GM12878 (cell line): ENCODE measurements around the gene MYH10. TPM values are rescaled to one million over a fixed set of nuclear protein-coding genes. Genes with fewer than 3 reads are reported as not detected.

Experiments used
- ATAC-seq: fragments of 200-7000 bp; cut with Tn5 transposase; 3 replicates; pipeline ENCODE4 v1.9.1; 2020; ENCODE audit warnings: mild to moderate bottlenecking, moderate library complexity
- BruUV-seq: library from RNA; stranded (reverse); fragments of 400-500 nt; replicated peaks from 2 replicates; lab custom pipeline; 2021; lab: Mats Ljungman, UMichigan
- CTCF ChIA-PET: fragments of 300-600 bp; sonication (Branson Sonifier 250); formaldehyde crosslinking; extraction: SDS; loops from one replicate; lab custom pipeline; 2021; ENCODE audit warnings: inconsistent platforms; lab: Yijun Ruan, JAX
- POLR2A ChIA-PET: fragments of 350-600 bp; formaldehyde crosslinking; extraction: SDS; loops from one replicate; lab custom pipeline; 2021; ENCODE audit warnings: inconsistent platforms; lab: Charles Lee
- RAD21 ChIA-PET: fragments of 300-600 bp; sonication (Branson Sonifier 250); formaldehyde crosslinking; loops from one replicate; lab custom pipeline; 2023; ENCODE audit warnings: antibody characterized with exemption; ENCODE audit not compliant: unreplicated experiment; lab: Charles Lee
- SMC1A ChIA-PET: fragments of 300-600 bp; sonication (Branson Sonifier 250); formaldehyde crosslinking; loops from one replicate; lab custom pipeline; 2023; ENCODE audit not compliant: unreplicated experiment, uncharacterized antibody; lab: Charles Lee
- DNase-seq: peaks from one replicate; pipeline ENCODE4 v3.0.0-alpha.2; 2011; ENCODE audit warnings: low read depth, low spot score
- FAIRE-seq: peaks from 3 replicates; lab custom pipeline; 2011; peaks lifted over from hg19 to GRCh38; lab: Jason Lieb, UNC
- H2AFZ ChIP-seq: 2 replicates; pipeline ENCODE4 v1.6.0; 2011; ENCODE audit warnings: low read depth, low read length, control low read depth; ENCODE audit not compliant: control insufficient read depth
- H3K27ac ChIP-seq: 2 replicates; pipeline ENCODE4 v1.5.1; 2011; ENCODE audit warnings: control low read depth; ENCODE audit not compliant: control insufficient read depth, insufficient read depth
- H3K27me3 ChIP-seq, 2 experiments: replicated peaks in 1 of 2; 2 replicates each; pipeline versions ENCODE4 v1.6.0 to v1.6.1; 2011; ENCODE audit warnings: low read length in 1 of 2; ENCODE audit not compliant: control insufficient read depth in 2 of 2, insufficient read depth in 2 of 2
- H3K36me3 ChIP-seq, 2 experiments: 2 replicates each; pipeline ENCODE4 v1.5.1; 2011; ENCODE audit warnings: low read length in 1 of 2; ENCODE audit not compliant: control insufficient read depth in 2 of 2, insufficient read depth in 2 of 2
- H3K4me1 ChIP-seq: 2 replicates; pipeline ENCODE4 v1.6.1; 2011; ENCODE audit warnings: mild to moderate bottlenecking, low read length, moderate library complexity, mixed read lengths; ENCODE audit not compliant: control insufficient read depth, insufficient read depth
- H3K4me2 ChIP-seq: 2 replicates; pipeline ENCODE4 v1.6.0; 2011; ENCODE audit warnings: control low read depth; ENCODE audit not compliant: control insufficient read depth, insufficient read depth
- H3K4me3 ChIP-seq: fragments of 200-600 bp; sonication (generic); 2 replicates; pipeline ENCODE4 v1.5.1; 2016
- H3K79me2 ChIP-seq: 2 replicates; pipeline ENCODE4 v1.6.0; 2011; ENCODE audit warnings: low read length; ENCODE audit not compliant: control insufficient read depth, insufficient read depth
- H3K9ac ChIP-seq: 2 replicates; pipeline ENCODE4 v1.8.0; 2011; ENCODE audit warnings: low read length, control low read depth, mixed read lengths; ENCODE audit not compliant: control insufficient read depth, insufficient read depth
- H3K9me3 ChIP-seq: replicated peaks from 3 replicates; pipeline ENCODE4 v1.5.1; 2011; ENCODE audit warnings: mild to moderate bottlenecking, low read length; ENCODE audit not compliant: control insufficient read depth, insufficient read depth
- H4K20me1 ChIP-seq: 2 replicates; pipeline ENCODE4 v1.6.0; 2011; ENCODE audit not compliant: control insufficient read depth, insufficient read depth
- EED ChIP-seq: sonication (generic); IDR thresholded peaks from 2 replicates; pipeline ENCODE4 v1.6.1; 2016; ENCODE audit warnings: antibody characterized with exemption, low read depth
- EZH2 ChIP-seq: IDR thresholded peaks from 2 replicates; pipeline ENCODE4 v1.6.1; 2012; ENCODE audit warnings: low read depth, mild to moderate bottlenecking, control low read depth, inconsistent platforms, low read length, borderline replicate concordance; ENCODE audit not compliant: control insufficient read depth
- FOXM1 ChIP-seq: IDR thresholded peaks from 2 replicates; pipeline ENCODE4 v1.6.1; 2012; ENCODE audit warnings: low read depth, mild to moderate bottlenecking, inconsistent platforms, low read length, moderate library complexity
- IRF5 ChIP-seq: fragments of 450-650 bp; IDR thresholded peaks from 2 replicates; pipeline ENCODE4 v1.6.1; 2017; ENCODE audit warnings: borderline replicate concordance
- PML ChIP-seq: IDR thresholded peaks from 2 replicates; pipeline ENCODE4 v1.6.1; 2012; ENCODE audit warnings: low read length, inconsistent platforms
- POLR2AphosphoS5 ChIP-seq: IDR thresholded peaks from 2 replicates; pipeline ENCODE4 v1.6.1; 2011; ENCODE audit warnings: mild to moderate bottlenecking, low read length, inconsistent platforms
- REST ChIP-seq: IDR thresholded peaks from 2 replicates; pipeline ENCODE4 v1.6.1; 2012; ENCODE audit warnings: mild to moderate bottlenecking, low read depth, low read length
- RFX5 ChIP-seq: IDR thresholded peaks from 2 replicates; pipeline ENCODE4 v1.6.1; 2011; ENCODE audit warnings: low read depth, low read length, improper control_type of control experiment
- SPI1 ChIP-seq: IDR thresholded peaks from 2 replicates; pipeline ENCODE4 v1.6.1; 2011; ENCODE audit warnings: low read depth, mild to moderate bottlenecking, low read length, moderate library complexity, borderline replicate concordance; ENCODE audit not compliant: insufficient read depth
- SREBF2 ChIP-seq: IDR thresholded peaks from 2 replicates; pipeline ENCODE4 v1.6.1; 2012; ENCODE audit warnings: mild to moderate bottlenecking, low read length
- SRF ChIP-seq, 2 experiments: IDR thresholded peaks; 2 replicates each; pipeline ENCODE4 v1.6.1; 2011; ENCODE audit warnings: low read depth in 2 of 2, low read length in 2 of 2, mild to moderate bottlenecking in 1 of 2, moderate library complexity in 1 of 2
- TBL1XR1 ChIP-seq: IDR thresholded peaks from 2 replicates; pipeline ENCODE4 v1.6.1; 2012; ENCODE audit warnings: low read depth, low read length, improper control_type of control experiment
- ZNF207 ChIP-seq: fragments of 450-650 bp; IDR thresholded peaks from 2 replicates; pipeline ENCODE4 v1.6.1; 2014; ENCODE audit warnings: antibody characterized with exemption, mild to moderate bottlenecking, borderline replicate concordance
- ZNF687 ChIP-seq: fragments of 450-650 bp; IDR thresholded peaks from 2 replicates; pipeline ENCODE4 v1.6.1; 2017; ENCODE audit warnings: mild to moderate bottlenecking, moderate library complexity
- whole genome bisulfite sequencing: methylation state at CpG from one replicate; pipeline ENCODE4 v1.1.6; 2016; ENCODE audit warnings: low lambda C conversion rate; ENCODE audit not compliant: insufficient replicate concordance, insufficient coverage; ENCODE audit errors: missing lambda C conversion rate; 5-methylcytosine and 5-hydroxymethylcytosine counted together
- in situ Hi-C: fragments of 300-500 bp; cut with MboI; formaldehyde crosslinking; loops from 9 replicates; pipeline ENCODE4 v1.14.3; 2018; ENCODE audit warnings: mixed read lengths
- intact Hi-C: fragments of 100-400 bp; cut with micrococcal nuclease; formaldehyde crosslinking; loops from one replicate; pipeline ENCODE4 v1.14.2; 2022; ENCODE audit not compliant: unreplicated experiment
- polyA plus RNA-seq, 11 experiments: library from polyadenylated mRNA; depleted of rRNA in 4 of 11; unstranded in 6 of 11; stranded (reverse) in 5 of 11; fragments of >200 nt; fragmentation: Nextera tagmentation in 4 of 11; fragmentation: Illumina TruSeq in 1 of 11; extraction: Ambion mirVana in 4 of 11; extraction: Trizol in 1 of 11; gene quantifications; 1 replicate in 1 of 11; 2 replicates in 10 of 11; pipeline versions ENCODE4 v1.2.1 to v1.2.3, GENCODE V29; 2011 to 2016; ENCODE audit warnings: inconsistent platforms in 2 of 11, missing spikeins in 2 of 11, low read depth in 1 of 11
- total RNA-seq, 4 experiments: library from RNA; depleted of rRNA in 3 of 4; stranded (reverse); fragments of >200 nt in 3 of 4; fragmentation: Illumina TruSeq in 1 of 4; extraction: Trizol in 1 of 4; gene quantifications; 2 replicates each; pipeline versions ENCODE4 v1.2.1 to v1.2.3, GENCODE V29; 2013 to 2021

The MYH10 gene
- total and polyA plus RNA-seq, 10 of the 15 experiments (the other 5 are each of a cell fraction or from before 2014, with no cell fraction given): 0.33 to 7.1 (median 1.0) TPM

GRCh38 chr17:8557176-8557806, 73.2 kb downstream of the MYH10 start:
- intact Hi-C loops: no loop called here
- WGBS: 25% methylated on average over 5 of the region's 5 CpGs
- RAD21 ChIA-PET: no interaction called here
- TF ChIP-seq REST: no peak
- no peak for TF ChIP-seq SRF (IDR thresholded peaks at IDR 0.05; ENCODE audit: low read depth in 2 of 2, low read length in 2 of 2)
- TF ChIP-seq ZNF207: no peak
- no peak for TF ChIP-seq TBL1XR1
- no peak for TF ChIP-seq ZNF687
- TF ChIP-seq SREBF2: no peak
- no peak for TF ChIP-seq IRF5
- no peak for TF ChIP-seq EZH2
- no peak for TF ChIP-seq EED
- TF ChIP-seq POLR2AphosphoS5: no peak
- no peak for TF ChIP-seq FOXM1
- no peak for TF ChIP-seq SPI1
- no peak for TF ChIP-seq PML
- TF ChIP-seq RFX5: no peak

More at GRCh38 chr17:8557176-8557806, 73.2 kb downstream of the MYH10 start:
- ChIA-PET POLR2A (interaction anchor here (0.6 kb wide), 1 partner anchor 333 kb away, joined by 4 read pairs; no protein-coding TSS in a partner anchor), CTCF (no interaction called here), SMC1A (interaction anchor here (1.4 kb wide), 1 partner anchor 24 kb away, joined by 3 read pairs; no protein-coding TSS in a partner anchor)
- no peaks in the 10 kb centered on the region; a peak in 1 of 4 replicates for H3K27me3 ChIP-seq
- no peak for ATAC-seq
- H3K9me3 ChIP-seq: no peaks in the 10 kb centered on the region
- H3K9ac ChIP-seq: no peak overlapping the region
- H4K20me1 ChIP-seq: no peaks in the 10 kb centered on the region
- no peak overlapping the region for H3K4me3 ChIP-seq
- H3K4me1 ChIP-seq: no peaks in the 10 kb centered on the region; the same call in 1 of the 2 replicates
- in situ Hi-C loops: no loop called here
- no TSS peak for BruUV-seq
- DNase-seq: no peak
- no peak overlapping the region for H3K27ac ChIP-seq
- H2AFZ ChIP-seq: no peak overlapping the region
- no peak overlapping the region for H3K4me2 ChIP-seq
- no peaks in the 10 kb centered on the region for H3K79me2 ChIP-seq
- H3K36me3 ChIP-seq: no peaks in the 10 kb centered on the region
- no peak for FAIRE-seq
